OCI-LY1 (cell line): ENCODE results near the gene NELL1.

Experiments
- EZH2 ChIP-seq: fragments of 200-600 bp; sonication (generic), shearing (Covaris generic); IDR thresholded peaks from 2 replicates; pipeline ENCODE4 v1.8.0; 2017; ENCODE audit warnings: borderline replicate concordance, mixed run types, mild to moderate bottlenecking, antibody characterized with exemption, low read length, moderate library complexity, mixed read lengths
- TF ChIP-seq, protein P1 (sequence below): fragments of 200-600 bp; sonication (generic), shearing (Covaris generic); IDR thresholded peaks from 2 replicates; pipeline ENCODE4 v1.5.1; 2017; ENCODE audit warnings: mild to moderate bottlenecking, antibody characterized with exemption, low read length, moderate library complexity, mixed read lengths

DNA sequence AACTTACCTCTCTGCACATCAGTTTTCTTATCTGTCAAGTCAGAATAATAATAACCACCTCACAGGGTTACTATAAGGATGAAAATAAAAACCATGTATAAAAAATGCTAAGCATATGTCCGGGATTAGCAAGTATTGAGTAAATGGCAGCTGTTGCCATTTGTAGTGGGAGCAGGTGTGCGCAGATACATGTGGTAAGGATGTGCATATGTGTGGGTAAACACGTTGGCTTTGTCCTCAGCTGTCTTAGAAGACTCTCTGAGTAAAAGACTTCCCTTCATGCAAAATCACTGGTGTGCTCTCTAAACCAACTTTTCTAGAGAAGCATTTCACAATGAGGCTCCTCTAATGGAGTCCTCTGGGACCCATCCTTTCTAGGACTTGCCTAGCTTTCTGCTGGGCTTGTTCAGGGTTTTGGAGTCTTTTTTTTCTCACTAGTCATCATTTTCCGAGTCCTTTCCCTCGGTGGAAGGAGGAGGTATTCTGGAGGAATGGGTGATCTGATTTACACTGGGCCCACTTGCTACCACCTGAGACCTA is 62.4 kb downstream of the NELL1 start:
- TF ChIP-seq, protein P1, sequence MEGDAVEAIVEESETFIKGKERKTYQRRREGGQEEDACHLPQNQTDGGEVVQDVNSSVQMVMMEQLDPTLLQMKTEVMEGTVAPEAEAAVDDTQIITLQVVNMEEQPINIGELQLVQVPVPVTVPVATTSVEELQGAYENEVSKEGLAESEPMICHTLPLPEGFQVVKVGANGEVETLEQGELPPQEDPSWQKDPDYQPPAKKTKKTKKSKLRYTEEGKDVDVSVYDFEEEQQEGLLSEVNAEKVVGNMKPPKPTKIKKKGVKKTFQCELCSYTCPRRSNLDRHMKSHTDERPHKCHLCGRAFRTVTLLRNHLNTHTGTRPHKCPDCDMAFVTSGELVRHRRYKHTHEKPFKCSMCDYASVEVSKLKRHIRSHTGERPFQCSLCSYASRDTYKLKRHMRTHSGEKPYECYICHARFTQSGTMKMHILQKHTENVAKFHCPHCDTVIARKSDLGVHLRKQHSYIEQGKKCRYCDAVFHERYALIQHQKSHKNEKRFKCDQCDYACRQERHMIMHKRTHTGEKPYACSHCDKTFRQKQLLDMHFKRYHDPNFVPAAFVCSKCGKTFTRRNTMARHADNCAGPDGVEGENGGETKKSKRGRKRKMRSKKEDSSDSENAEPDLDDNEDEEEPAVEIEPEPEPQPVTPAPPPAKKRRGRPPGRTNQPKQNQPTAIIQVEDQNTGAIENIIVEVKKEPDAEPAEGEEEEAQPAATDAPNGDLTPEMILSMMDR: no peak
- TF ChIP-seq EZH2: no peak
